Liver (tissue), 9 donors: ENCODE measurements around the gene NOS1AP. TPM values are rescaled to one million over a fixed set of nuclear protein-coding genes. Genes with fewer than 3 reads are reported as not detected.
A peak's percentile ranks its signal among the peaks of the same experiment; 100 is the strongest.
"Not testable (repeated sequence)": the region's sequence is repeated elsewhere in the genome, so short reads cannot be mapped to it uniquely, and the experiment has no call there.

Source experiments
- DNase-seq: peaks from one replicate; pipeline ENCODE4 v3.0.0-alpha.2; 2017; ENCODE audit warnings: low spot score
- H3K27ac ChIP-seq, 2 donors: one replicate each; pipeline ENCODE4 v1.7.0; 2013; ENCODE audit warnings: inconsistent platforms in 2 of 2, low read length in 2 of 2, control low read depth in 1 of 2, low read depth in 1 of 2, mild to moderate bottlenecking in 1 of 2
- H3K27me3 ChIP-seq, 4 donors: one replicate each; pipeline versions ENCODE4 v1.6.1 to v1.7.0; 2013; ENCODE audit warnings: low read length in 3 of 4, inconsistent platforms in 1 of 4, mild to moderate bottlenecking in 1 of 4, moderate library complexity in 1 of 4; ENCODE audit not compliant: control insufficient read depth in 4 of 4, insufficient read depth in 4 of 4
- H3K36me3 ChIP-seq, 4 donors: one replicate each; pipeline versions ENCODE4 v1.6.1 to v1.7.0; 2013; ENCODE audit warnings: low read length in 3 of 4, mild to moderate bottlenecking in 3 of 4, low read depth in 1 of 4, moderate library complexity in 1 of 4; ENCODE audit not compliant: control insufficient read depth in 4 of 4, insufficient read depth in 3 of 4
- H3K4me1 ChIP-seq, 4 donors: one replicate each; pipeline versions ENCODE4 v1.6.1 to v1.7.0; 2013; ENCODE audit warnings: low read length in 3 of 4, mild to moderate bottlenecking in 3 of 4, moderate library complexity in 1 of 4; ENCODE audit not compliant: control insufficient read depth in 4 of 4, insufficient read depth in 4 of 4
- H3K4me3 ChIP-seq, 3 donors: one replicate each; pipeline versions ENCODE4 v1.6.1 to v1.7.0; 2013; ENCODE audit warnings: low read length in 3 of 3, control low read depth in 1 of 3, low read depth in 1 of 3, mild to moderate bottlenecking in 1 of 3
- H3K9ac ChIP-seq, 2 donors: one replicate each; pipeline ENCODE4 v1.7.0; 2013; ENCODE audit warnings: low read length in 2 of 2, mild to moderate bottlenecking in 2 of 2, moderate library complexity in 2 of 2, control low read depth in 1 of 2, low read depth in 1 of 2
- H3K9me3 ChIP-seq, 4 donors: one replicate each; pipeline versions ENCODE4 v1.6.1 to v1.7.0; 2013; ENCODE audit warnings: low read length in 3 of 4; ENCODE audit not compliant: control insufficient read depth in 4 of 4
- EGR1 ChIP-seq, 2 donors: IDR thresholded peaks; 2 replicates each; pipeline ENCODE4 v1.6.1; 2016 to 2018; ENCODE audit warnings: antibody characterized with exemption in 2 of 2, low read depth in 2 of 2
- FOXA1 ChIP-seq: IDR thresholded peaks from 2 replicates; pipeline ENCODE4 v1.6.1; 2016; ENCODE audit warnings: antibody characterized with exemption
- FOXA2 ChIP-seq: IDR thresholded peaks from 2 replicates; pipeline ENCODE4 v1.6.1; 2016; ENCODE audit warnings: antibody characterized with exemption
- GABPA ChIP-seq, 2 donors: IDR thresholded peaks in 1 of 2; conservative IDR thresholded peaks in 1 of 2; 2 replicates each; pipeline ENCODE4 v1.6.1; 2016; ENCODE audit warnings: antibody characterized with exemption in 2 of 2, mild to moderate bottlenecking in 1 of 2, moderate library complexity in 1 of 2
- HNF4G ChIP-seq: IDR thresholded peaks from 2 replicates; pipeline ENCODE4 v1.6.1; 2016; ENCODE audit warnings: antibody characterized with exemption
- JUND ChIP-seq, 2 donors: IDR thresholded peaks; 2 replicates each; pipeline ENCODE4 v1.6.1; 2016; ENCODE audit warnings: antibody characterized with exemption in 2 of 2
- NR2F2 ChIP-seq: IDR thresholded peaks from 2 replicates; pipeline ENCODE4 v1.6.1; 2016; ENCODE audit warnings: antibody characterized with exemption
- RAD21 ChIP-seq, 2 donors: IDR thresholded peaks; 2 replicates each; pipeline ENCODE4 v1.6.1; 2016; ENCODE audit warnings: antibody characterized with exemption in 2 of 2, mild to moderate bottlenecking in 2 of 2
- RXRA ChIP-seq, 2 donors: IDR thresholded peaks; 2 replicates each; pipeline ENCODE4 v1.6.1; 2017 to 2018; ENCODE audit warnings: antibody characterized with exemption in 2 of 2, mild to moderate bottlenecking in 1 of 2
- SP1 ChIP-seq: IDR thresholded peaks from 2 replicates; pipeline ENCODE4 v1.6.1; 2018; ENCODE audit warnings: antibody characterized with exemption, mild to moderate bottlenecking
- TAF1 ChIP-seq: conservative IDR thresholded peaks from 2 replicates; pipeline ENCODE4 v1.6.1; 2016; ENCODE audit warnings: antibody characterized with exemption, mild to moderate bottlenecking
- YY1 ChIP-seq: IDR thresholded peaks from 2 replicates; pipeline ENCODE4 v1.6.1; 2016; ENCODE audit warnings: antibody characterized with exemption, mild to moderate bottlenecking
- WGBS: extraction: QIAGEN DNeasy Blood & Tissue Kit; methylation state at CpG from one replicate; pipeline ENCODE4 v1.1.7; 2013; 5-methylcytosine and 5-hydroxymethylcytosine counted together
- polyA plus RNA-seq, 2 donors: library from polyadenylated mRNA; stranded (reverse) in 1 of 2; unstranded in 1 of 2; fragments of 200-250 nt in 1 of 2; fragments of >200 nt in 1 of 2; fragmentation: Nextera tagmentation in 1 of 2; extraction: Ambion mirVana in 1 of 2; gene quantifications; one replicate each; pipeline versions ENCODE4 v1.2.1 to v1.2.3, GENCODE V29; 2013 to 2015
- total RNA-seq, 2 donors: library from RNA; depleted of rRNA; stranded (reverse); fragments of >200 nt; gene quantifications; one replicate each; pipeline ENCODE4 v1.2.3, GENCODE V29; 2014
- TF ChIP-seq, protein P1 (sequence below): IDR thresholded peaks from 2 replicates; pipeline ENCODE4 v1.6.1; 2016; ENCODE audit warnings: antibody characterized with exemption, mild to moderate bottlenecking
- TF ChIP-seq, protein P2 (sequence below): IDR thresholded peaks from 2 replicates; pipeline ENCODE4 v1.6.1; 2016; ENCODE audit warnings: antibody characterized with exemption
- TF ChIP-seq, protein P3 (sequence below): IDR thresholded peaks from 2 replicates; pipeline ENCODE4 v1.6.1; 2016; ENCODE audit warnings: antibody characterized with exemption
- TF ChIP-seq, protein P4 (sequence below): IDR thresholded peaks from 2 replicates; pipeline ENCODE4 v1.6.1; 2016; ENCODE audit warnings: antibody characterized with exemption
- donor health status: healthy.
- donor health status: healthy.
- donor health status: healthy.
- donor health status: healthy.
- donor health status: healthy.

The NOS1AP gene
- total and polyA plus RNA-seq, 4 donors, result 1.4 to 13.0 (median 4.5) TPM

DNA sequence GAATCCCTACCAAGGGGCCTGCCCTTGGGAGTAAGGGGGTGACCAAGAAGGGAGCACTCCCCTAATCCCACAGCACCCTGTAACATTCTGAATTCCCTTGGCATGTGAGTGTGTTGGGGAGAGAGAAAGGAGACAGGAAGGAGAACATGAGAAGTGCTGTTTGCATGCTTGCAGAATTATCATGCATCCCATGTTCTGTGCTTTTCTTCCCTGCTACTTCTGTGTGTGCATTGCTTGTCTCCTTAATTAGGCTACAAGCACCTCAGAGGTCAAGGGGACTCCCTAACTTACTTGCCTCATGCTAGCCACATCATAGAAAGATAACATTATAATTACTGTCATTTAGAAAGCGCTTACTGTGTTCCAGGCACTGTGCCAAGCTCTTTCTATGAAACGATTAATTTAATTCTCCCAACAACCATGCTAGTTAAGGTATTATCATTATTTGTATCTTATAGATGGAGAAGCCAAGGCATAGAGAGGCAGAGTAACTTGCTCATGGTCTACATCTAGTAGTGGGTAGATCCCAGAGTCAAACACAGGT, 11.1 kb downstream of the NOS1AP start:
- no peaks in the 10 kb centered on the region for H3K36me3 ChIP-seq
- no peaks in the 10 kb centered on the region for H3K9me3 ChIP-seq
- peaks cover 0 to 4% (median 1%) of the 10 kb centered on the region in 4 donors for H3K4me1 ChIP-seq
- WGBS, result 75% methylated on average over 2 of the region's 2 CpGs
- no peak for DNase-seq
- H3K9ac ChIP-seq, result no peak overlapping the region
- H3K27ac ChIP-seq, result peak overlapping the region in 1 of 2 donors; percentile 68
- no peak overlapping the region for H3K4me3 ChIP-seq
- TF ChIP-seq GABPA (IDR thresholded peaks at IDR 0.05 in 1 of 2, conservative IDR thresholded peaks at IDR 0.05 in 1 of 2) (no peak), TAF1 (no peak), RAD21 (IDR thresholded peaks at IDR 0.05) (no peak), SP1 (no peak), YY1 (no peak), EGR1 (IDR thresholded peaks at IDR 0.05; ENCODE audit: low read depth in 2 of 2) (no peak), RXRA (IDR thresholded peaks at IDR 0.05) (no peak), FOXA2 (no peak), HNF4G (no peak), FOXA1 (no peak), NR2F2 (no peak), JUND (IDR thresholded peaks at IDR 0.05) (no peak)
- TF ChIP-seq, protein P1, sequence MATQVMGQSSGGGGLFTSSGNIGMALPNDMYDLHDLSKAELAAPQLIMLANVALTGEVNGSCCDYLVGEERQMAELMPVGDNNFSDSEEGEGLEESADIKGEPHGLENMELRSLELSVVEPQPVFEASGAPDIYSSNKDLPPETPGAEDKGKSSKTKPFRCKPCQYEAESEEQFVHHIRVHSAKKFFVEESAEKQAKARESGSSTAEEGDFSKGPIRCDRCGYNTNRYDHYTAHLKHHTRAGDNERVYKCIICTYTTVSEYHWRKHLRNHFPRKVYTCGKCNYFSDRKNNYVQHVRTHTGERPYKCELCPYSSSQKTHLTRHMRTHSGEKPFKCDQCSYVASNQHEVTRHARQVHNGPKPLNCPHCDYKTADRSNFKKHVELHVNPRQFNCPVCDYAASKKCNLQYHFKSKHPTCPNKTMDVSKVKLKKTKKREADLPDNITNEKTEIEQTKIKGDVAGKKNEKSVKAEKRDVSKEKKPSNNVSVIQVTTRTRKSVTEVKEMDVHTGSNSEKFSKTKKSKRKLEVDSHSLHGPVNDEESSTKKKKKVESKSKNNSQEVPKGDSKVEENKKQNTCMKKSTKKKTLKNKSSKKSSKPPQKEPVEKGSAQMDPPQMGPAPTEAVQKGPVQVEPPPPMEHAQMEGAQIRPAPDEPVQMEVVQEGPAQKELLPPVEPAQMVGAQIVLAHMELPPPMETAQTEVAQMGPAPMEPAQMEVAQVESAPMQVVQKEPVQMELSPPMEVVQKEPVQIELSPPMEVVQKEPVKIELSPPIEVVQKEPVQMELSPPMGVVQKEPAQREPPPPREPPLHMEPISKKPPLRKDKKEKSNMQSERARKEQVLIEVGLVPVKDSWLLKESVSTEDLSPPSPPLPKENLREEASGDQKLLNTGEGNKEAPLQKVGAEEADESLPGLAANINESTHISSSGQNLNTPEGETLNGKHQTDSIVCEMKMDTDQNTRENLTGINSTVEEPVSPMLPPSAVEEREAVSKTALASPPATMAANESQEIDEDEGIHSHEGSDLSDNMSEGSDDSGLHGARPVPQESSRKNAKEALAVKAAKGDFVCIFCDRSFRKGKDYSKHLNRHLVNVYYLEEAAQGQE, result no peak
- TF ChIP-seq, protein P2, sequence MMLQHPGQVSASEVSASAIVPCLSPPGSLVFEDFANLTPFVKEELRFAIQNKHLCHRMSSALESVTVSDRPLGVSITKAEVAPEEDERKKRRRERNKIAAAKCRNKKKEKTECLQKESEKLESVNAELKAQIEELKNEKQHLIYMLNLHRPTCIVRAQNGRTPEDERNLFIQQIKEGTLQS, result no peak
- TF ChIP-seq, protein P3, sequence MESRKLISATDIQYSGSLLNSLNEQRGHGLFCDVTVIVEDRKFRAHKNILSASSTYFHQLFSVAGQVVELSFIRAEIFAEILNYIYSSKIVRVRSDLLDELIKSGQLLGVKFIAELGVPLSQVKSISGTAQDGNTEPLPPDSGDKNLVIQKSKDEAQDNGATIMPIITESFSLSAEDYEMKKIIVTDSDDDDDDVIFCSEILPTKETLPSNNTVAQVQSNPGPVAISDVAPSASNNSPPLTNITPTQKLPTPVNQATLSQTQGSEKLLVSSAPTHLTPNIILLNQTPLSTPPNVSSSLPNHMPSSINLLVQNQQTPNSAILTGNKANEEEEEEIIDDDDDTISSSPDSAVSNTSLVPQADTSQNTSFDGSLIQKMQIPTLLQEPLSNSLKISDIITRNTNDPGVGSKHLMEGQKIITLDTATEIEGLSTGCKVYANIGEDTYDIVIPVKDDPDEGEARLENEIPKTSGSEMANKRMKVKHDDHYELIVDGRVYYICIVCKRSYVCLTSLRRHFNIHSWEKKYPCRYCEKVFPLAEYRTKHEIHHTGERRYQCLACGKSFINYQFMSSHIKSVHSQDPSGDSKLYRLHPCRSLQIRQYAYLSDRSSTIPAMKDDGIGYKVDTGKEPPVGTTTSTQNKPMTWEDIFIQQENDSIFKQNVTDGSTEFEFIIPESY, result no peak
- TF ChIP-seq, protein P4, sequence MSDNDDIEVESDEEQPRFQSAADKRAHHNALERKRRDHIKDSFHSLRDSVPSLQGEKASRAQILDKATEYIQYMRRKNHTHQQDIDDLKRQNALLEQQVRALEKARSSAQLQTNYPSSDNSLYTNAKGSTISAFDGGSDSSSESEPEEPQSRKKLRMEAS, result no peak
- H3K27me3 ChIP-seq, result no peaks in the 10 kb centered on the region

DNA sequence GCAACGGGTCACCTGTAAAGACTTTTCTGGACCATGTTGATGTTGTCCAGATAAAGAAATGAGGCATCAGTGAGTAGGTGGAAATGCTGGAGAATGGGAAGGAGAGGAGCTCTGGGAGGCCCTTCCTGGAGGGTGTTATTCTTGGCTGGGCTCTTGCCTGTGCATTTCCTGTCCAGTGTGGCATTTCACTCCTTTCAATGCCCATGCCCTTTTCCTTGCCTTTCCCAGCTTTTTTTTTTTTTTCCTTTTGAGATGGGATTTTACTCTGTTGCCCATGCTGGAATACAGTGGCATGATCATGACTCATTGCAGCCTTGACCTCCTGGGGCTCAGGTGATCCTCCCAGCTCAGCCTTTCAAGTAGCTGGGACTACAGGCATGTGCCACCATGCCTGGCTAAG, 11.8 kb downstream of the NOS1AP start:
- no peak for DNase-seq
- TF ChIP-seq RAD21 (IDR thresholded peaks at IDR 0.05), result no peak
- TF ChIP-seq JUND (IDR thresholded peaks at IDR 0.05), result peak; percentile 18 to 27
- H3K9ac ChIP-seq, result no peak overlapping the region
- 75% methylated on average over 1 of the region's 1 CpG for WGBS
- no peaks in the 10 kb centered on the region for H3K36me3 ChIP-seq
- H3K9me3 ChIP-seq, result no peaks in the 10 kb centered on the region
- peaks cover 0 to 5% (median 1%) of the 10 kb centered on the region in 4 donors for H3K4me1 ChIP-seq
- peak overlapping the region in 1 of 2 donors; percentile 68 for H3K27ac ChIP-seq
- no peaks in the 10 kb centered on the region for H3K27me3 ChIP-seq
- no peak overlapping the region for H3K4me3 ChIP-seq

DNA sequence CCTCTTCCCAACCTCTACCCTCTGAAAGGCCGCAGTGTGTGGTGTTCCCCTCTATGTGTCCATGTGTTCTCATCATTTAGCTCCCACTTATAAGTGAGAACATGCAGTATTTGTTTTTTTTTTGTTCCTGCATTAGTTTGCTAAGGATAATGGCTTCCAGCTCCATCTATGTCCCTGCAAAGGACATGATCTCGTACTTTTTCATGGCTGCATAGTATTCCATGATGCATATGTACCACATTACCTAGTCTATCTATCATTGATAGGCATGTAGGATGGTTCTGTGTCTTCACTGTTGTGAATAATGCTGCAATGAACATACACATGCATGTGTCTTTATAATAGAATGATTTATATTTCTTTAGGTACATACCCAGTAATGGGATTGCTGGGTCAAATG, 12.6 kb downstream of the NOS1AP start:
- H3K4me1 ChIP-seq, result peaks cover 0 to 10% (median 3%) of the 10 kb centered on the region in 4 donors
- H3K9ac ChIP-seq, H3K9me3 ChIP-seq, H3K27me3 ChIP-seq, DNase-seq, H3K4me3 ChIP-seq, H3K27ac ChIP-seq, H3K36me3 ChIP-seq: not testable (repeated sequence)
- 98% methylated on average over 2 of the region's 2 CpGs for WGBS
